ENCODE measurements around the gene CCK. TPM values are rescaled to one million over a fixed set of nuclear protein-coding genes. Genes with fewer than 3 reads are reported as not detected.
A peak's percentile ranks its signal among the peaks of the same experiment; 100 is the strongest.

The CCK gene
- total and polyA plus RNA-seq, 3 donors from 2014 or later = 0.69 to 3.7 (median 1.4) TPM

DNA sequence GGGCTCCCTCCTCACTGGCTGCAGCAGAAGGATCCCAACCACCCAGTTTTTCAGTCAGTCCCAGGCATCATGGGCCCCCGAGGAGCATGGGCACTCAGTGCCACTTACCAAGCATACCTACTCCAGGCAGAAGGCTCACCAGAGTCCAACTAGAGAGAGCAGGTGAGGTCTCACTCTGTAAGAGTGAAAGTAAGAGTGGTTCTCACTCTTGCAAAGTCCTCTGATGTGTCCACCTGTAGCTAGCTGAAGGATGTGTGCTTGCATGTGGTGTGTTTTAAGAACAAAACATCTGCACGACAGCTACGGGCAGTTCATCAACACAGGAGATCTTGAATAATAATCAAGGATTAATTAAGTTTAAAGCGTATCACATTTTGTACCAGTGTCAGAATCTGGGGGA, 49.7 kb downstream of the CCK start:
- no peaks in the 10 kb centered on the region for H3K4me1 ChIP-seq
- H3K27me3 ChIP-seq = no peaks in the 10 kb centered on the region
- H3K4me3 ChIP-seq = no peak overlapping the region
- DNase-seq = no peak
- WGBS, 2 donors = 90 to 95% methylated on average over 3 to 4 of the region's 4 CpGs
- H3K27ac ChIP-seq = no peak overlapping the region
- intact Hi-C loops (cut with DNase I; ENCODE audit: low total_unique reads) = no loop called here
- no peaks in the 10 kb centered on the region for H3K9me3 ChIP-seq
- no peak for TF ChIP-seq CTCF (IDR thresholded peaks at IDR 0.05)
- no peak for TF ChIP-seq POLR2A (IDR thresholded peaks at IDR 0.05)
- no peaks in the 10 kb centered on the region for H3K36me3 ChIP-seq (ENCODE audit: low read depth, missing control alignments)

GRCh38 chr3:42214565-42215283, 51.3 kb downstream of the CCK start:
- no peaks in the 10 kb centered on the region for H3K4me1 ChIP-seq
- no peak overlapping the region for H3K4me3 ChIP-seq
- H3K9me3 ChIP-seq = no peaks in the 10 kb centered on the region
- no peak overlapping the region for H3K27ac ChIP-seq
- intact Hi-C loops (cut with DNase I; ENCODE audit: low total_unique reads) = no loop called here
- no peaks in the 10 kb centered on the region for H3K27me3 ChIP-seq
- DNase-seq = no peak
- TF ChIP-seq CTCF (IDR thresholded peaks at IDR 0.05) = no peak
- TF ChIP-seq POLR2A (IDR thresholded peaks at IDR 0.05) = no peak
- WGBS, 2 donors = 74 to 84% methylated on average over 8 of the region's 8 CpGs
- no peaks in the 10 kb centered on the region for H3K36me3 ChIP-seq (ENCODE audit: low read depth, missing control alignments)

GRCh38 chr3:42214064-42214463, 51.9 kb downstream of the CCK start:
- Histone ChIP-seq H3K36me3 (ENCODE audit: low read depth, missing control alignments) (no peaks in the 10 kb centered on the region), H3K9me3 (no peaks in the 10 kb centered on the region), H3K4me1 (no peaks in the 10 kb centered on the region), H3K27ac (no peak overlapping the region), H3K27me3 (no peaks in the 10 kb centered on the region), H3K4me3 (no peak overlapping the region)
- whole genome bisulfite sequencing, 2 donors = 48 to 65% methylated on average over 2 of the region's 2 CpGs
- intact Hi-C loops (cut with DNase I; ENCODE audit: low total_unique reads) = no loop called here
- no peak for DNase-seq
- TF ChIP-seq POLR2A (IDR thresholded peaks at IDR 0.05) (no peak), CTCF (IDR thresholded peaks at IDR 0.05) (no peak)

DNA sequence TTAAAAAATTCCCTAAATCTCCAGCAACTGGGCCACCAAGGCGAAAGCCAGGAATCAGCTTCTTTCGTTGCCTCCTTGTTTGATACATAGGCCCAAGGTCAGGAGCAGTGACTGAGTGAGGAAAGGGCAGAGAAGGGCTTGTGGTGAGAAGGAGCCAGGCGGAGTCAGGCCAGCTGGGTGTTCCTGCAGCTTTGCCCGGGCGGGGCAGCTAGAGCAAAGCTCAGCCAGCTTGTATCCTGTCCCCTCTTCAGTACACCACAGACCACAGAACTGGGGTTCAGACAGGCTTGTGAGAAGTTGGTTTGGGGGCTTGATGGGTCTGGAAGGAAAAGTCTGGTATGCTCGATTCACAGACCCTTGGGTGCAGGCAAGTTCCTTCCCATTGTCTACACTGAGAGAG, 52.6 kb downstream of the CCK start:
- intact Hi-C loops (cut with DNase I; ENCODE audit: low total_unique reads) = no loop called here

More for the DNA sequence above, 52.6 kb downstream of the CCK start:
- WGBS, 2 donors = 70 to 90% methylated on average over 6 of the region's 6 CpGs
- peak overlapping the region in 1 of 2 donors; percentile 20 for H3K27ac ChIP-seq
- no peak overlapping the region for H3K4me3 ChIP-seq
- no peaks in the 10 kb centered on the region for H3K9me3 ChIP-seq
- H3K27me3 ChIP-seq = no peaks in the 10 kb centered on the region
- TF ChIP-seq CTCF (IDR thresholded peaks at IDR 0.05) = no peak
- no peak for TF ChIP-seq POLR2A (IDR thresholded peaks at IDR 0.05)
- H3K36me3 ChIP-seq (ENCODE audit: low read depth, missing control alignments) = no peaks in the 10 kb centered on the region
- H3K4me1 ChIP-seq = no peaks in the 10 kb centered on the region
- DNase-seq = peak; percentile 62

Measured in testis (tissue), 3 donors.